NCI-H510A (cell line): ENCODE data around the gene UBASH3A.

ENCODE experiments used
- DNase-seq: peaks from one replicate; lab custom pipeline; 2025; lab: John Stamatoyannopoulos, UW

UBASH3A gene

GRCh38 chr21:42374864-42375499 is 28.7 kb upstream of the UBASH3A start:
- no peak for DNase-seq

GRCh38 chr21:42375506-42375905 is 28.2 kb upstream of the UBASH3A start:
- DNase-seq = no peak

GRCh38 chr21:42375966-42376337 is 27.8 kb upstream of the UBASH3A start:
- DNase-seq = no peak

- no peak for DNase-seq
Observed at GRCh38 chr21:42376338-42376982, 27.2 kb upstream of the UBASH3A start.

GRCh38 chr21:42377211-42377950 is 26.3 kb upstream of the UBASH3A start:
- no peak for DNase-seq

GRCh38 chr21:42377951-42378340 is 25.8 kb upstream of the UBASH3A start:
- no peak for DNase-seq

GRCh38 chr21:42378418-42378817 is 25.3 kb upstream of the UBASH3A start:
- DNase-seq = no peak

- DNase-seq = no peak
Observed at GRCh38 chr21:42379426-42380215, 24.1 kb upstream of the UBASH3A start.

- DNase-seq = peak; percentile 22
Observed at GRCh38 chr21:42381347-42381984, 22.2 kb upstream of the UBASH3A start.

GRCh38 chr21:42382915-42383314 is 20.8 kb upstream of the UBASH3A start:
- no peak for DNase-seq

- DNase-seq = no peak
Observed at GRCh38 chr21:42383331-42383730, 20.4 kb upstream of the UBASH3A start.

GRCh38 chr21:42384156-42384945 is 19.4 kb upstream of the UBASH3A start:
- DNase-seq = peak; percentile 12

- no peak for DNase-seq
Observed at GRCh38 chr21:42384989-42385388, 18.7 kb upstream of the UBASH3A start.

- DNase-seq = no peak
Observed at GRCh38 chr21:42385619-42386018, 18.1 kb upstream of the UBASH3A start.

GRCh38 chr21:42386034-42386591 is 17.6 kb upstream of the UBASH3A start:
- no peak for DNase-seq

- DNase-seq = no peak
Observed at GRCh38 chr21:42387164-42387563, 16.5 kb upstream of the UBASH3A start.

GRCh38 chr21:42387843-42388340 is 15.8 kb upstream of the UBASH3A start:
- DNase-seq = no peak

GRCh38 chr21:42388740-42389448 is 14.8 kb upstream of the UBASH3A start:
- DNase-seq = no peak

- DNase-seq = peak; percentile 22
Observed at GRCh38 chr21:42389449-42389835, 14.3 kb upstream of the UBASH3A start.

- DNase-seq = no peak
Observed at GRCh38 chr21:42390193-42390592, 13.5 kb upstream of the UBASH3A start.
